ENCODE results near the gene ARRDC5.
"Not testable (repeated sequence)": the region's sequence is repeated elsewhere in the genome, so short reads cannot be mapped to it uniquely, and the experiment has no call there.

Gene ARRDC5

GRCh38 chr19:4892962-4893361 is 9.7 kb downstream of the ARRDC5 start:
- H3K4me3 Mint-ChIP-seq: not testable (repeated sequence)

GRCh38 chr19:4891066-4891465 is 11.6 kb downstream of the ARRDC5 start:
- Mint-ChIP-seq H3K4me3 (no peak overlapping the region), H3K27ac (no peak overlapping the region), H3K4me1 (no peaks in the 10 kb centered on the region), H3K27me3 (no peaks in the 10 kb centered on the region), H3K36me3 (peaks cover 3% of the 10 kb centered on the region), H3K9me3 (no peaks in the 10 kb centered on the region)

More at GRCh38 chr19:4892962-4893361, 9.7 kb downstream of the ARRDC5 start:
- not testable (repeated sequence) for H3K36me3 Mint-ChIP-seq, H3K9me3 Mint-ChIP-seq, H3K4me1 Mint-ChIP-seq, H3K27me3 Mint-ChIP-seq, H3K27ac Mint-ChIP-seq

- Mint-ChIP-seq H3K4me1 (no peaks in the 10 kb centered on the region), H3K36me3 (peaks cover 3% of the 10 kb centered on the region), H3K4me3 (no peak overlapping the region), H3K27me3 (no peaks in the 10 kb centered on the region), H3K27ac (no peak overlapping the region), H3K9me3 (no peaks in the 10 kb centered on the region)
Measured at GRCh38 chr19:4889034-4889815, 13.5 kb downstream of the ARRDC5 start.

DNA sequence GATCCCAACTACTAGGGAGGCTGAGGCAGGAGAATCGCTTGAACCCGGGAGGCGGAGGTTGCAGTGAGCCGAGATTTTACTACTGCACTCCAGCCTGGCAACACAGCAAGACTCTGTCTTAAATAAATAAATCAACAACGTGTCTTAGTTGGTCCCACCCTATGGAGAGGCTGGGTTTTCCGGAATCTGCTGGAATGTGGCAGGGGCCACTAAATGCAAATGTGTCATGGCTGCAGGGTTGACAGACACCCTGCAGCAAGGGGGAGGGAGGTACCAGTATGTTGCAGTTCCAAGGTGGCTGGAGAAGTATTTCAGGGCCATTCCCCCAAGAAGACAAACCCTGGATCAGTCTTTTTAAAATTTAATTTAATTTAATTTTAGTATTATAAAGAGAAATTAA is 14.9 kb downstream of the ARRDC5 start:
- not testable (repeated sequence) for H3K27me3 Mint-ChIP-seq, H3K36me3 Mint-ChIP-seq, H3K9me3 Mint-ChIP-seq, H3K27ac Mint-ChIP-seq, H3K4me3 Mint-ChIP-seq, H3K4me1 Mint-ChIP-seq

GRCh38 chr19:4884993-4885392 is 17.7 kb downstream of the ARRDC5 start:
- H3K9me3 Mint-ChIP-seq, H3K27ac Mint-ChIP-seq, H3K4me3 Mint-ChIP-seq, H3K36me3 Mint-ChIP-seq, H3K4me1 Mint-ChIP-seq, H3K27me3 Mint-ChIP-seq: not testable (repeated sequence)

- not testable (repeated sequence) for H3K4me1 Mint-ChIP-seq, H3K36me3 Mint-ChIP-seq, H3K9me3 Mint-ChIP-seq, H3K27me3 Mint-ChIP-seq, H3K27ac Mint-ChIP-seq, H3K4me3 Mint-ChIP-seq
Measured at GRCh38 chr19:4882874-4883273, 19.8 kb downstream of the ARRDC5 start.

DNA sequence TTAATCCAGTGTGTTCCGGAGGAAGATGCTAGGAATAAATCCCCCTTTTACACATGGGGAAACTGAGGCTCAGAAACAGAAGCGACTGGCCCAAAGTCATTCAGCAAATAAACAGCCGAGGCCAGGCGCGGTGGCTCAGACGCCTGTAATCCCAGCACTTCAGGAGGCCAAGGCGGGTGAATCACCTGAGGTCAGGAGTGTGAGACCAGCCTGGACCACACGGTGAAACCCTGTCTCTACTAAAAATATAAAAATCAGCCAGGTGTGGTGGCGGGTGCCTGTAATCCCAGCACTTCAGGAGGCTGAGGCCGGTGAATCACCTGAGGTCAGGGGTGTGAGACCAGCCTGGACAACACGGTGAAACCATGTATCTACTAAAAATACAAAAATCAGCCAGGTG is 23.7 kb downstream of the ARRDC5 start:
- no peak overlapping the region for H3K4me3 Mint-ChIP-seq
- no peaks in the 10 kb centered on the region for H3K36me3 Mint-ChIP-seq
- H3K27me3 Mint-ChIP-seq: no peaks in the 10 kb centered on the region
- H3K4me1 Mint-ChIP-seq: peaks cover 6% of the 10 kb centered on the region
- no peaks in the 10 kb centered on the region for H3K9me3 Mint-ChIP-seq
- no peak overlapping the region for H3K27ac Mint-ChIP-seq

DNA sequence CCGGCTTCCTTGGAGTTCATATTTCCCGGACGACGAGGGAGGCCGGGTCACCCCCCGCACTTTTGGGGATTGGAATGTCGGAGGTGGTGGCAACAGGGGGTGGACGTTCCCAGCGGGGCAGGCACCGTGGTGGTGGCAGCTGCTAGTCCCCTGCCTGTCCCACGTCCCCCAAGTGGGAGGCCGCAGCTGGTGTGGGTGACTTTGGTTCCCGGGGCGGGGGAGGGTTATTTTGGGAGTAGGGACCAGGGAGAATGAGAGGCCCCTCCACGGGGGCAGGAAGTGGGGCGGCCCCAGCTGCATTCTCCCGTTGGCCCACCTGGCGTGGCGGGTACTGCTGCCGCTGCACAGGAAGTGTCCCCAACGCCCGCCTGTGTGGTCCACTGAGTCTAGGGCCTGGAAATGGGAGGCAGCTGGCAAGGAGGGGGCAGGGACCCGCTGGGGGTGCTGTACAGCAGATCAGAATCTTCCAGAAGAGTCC is 24.2 kb downstream of the ARRDC5 start:
- Mint-ChIP-seq H3K36me3 (no peaks in the 10 kb centered on the region), H3K9me3 (no peaks in the 10 kb centered on the region), H3K4me3 (no peak overlapping the region), H3K27ac (no peak overlapping the region), H3K27me3 (peaks cover 4% of the 10 kb centered on the region), H3K4me1 (peaks cover 6% of the 10 kb centered on the region)

DNA sequence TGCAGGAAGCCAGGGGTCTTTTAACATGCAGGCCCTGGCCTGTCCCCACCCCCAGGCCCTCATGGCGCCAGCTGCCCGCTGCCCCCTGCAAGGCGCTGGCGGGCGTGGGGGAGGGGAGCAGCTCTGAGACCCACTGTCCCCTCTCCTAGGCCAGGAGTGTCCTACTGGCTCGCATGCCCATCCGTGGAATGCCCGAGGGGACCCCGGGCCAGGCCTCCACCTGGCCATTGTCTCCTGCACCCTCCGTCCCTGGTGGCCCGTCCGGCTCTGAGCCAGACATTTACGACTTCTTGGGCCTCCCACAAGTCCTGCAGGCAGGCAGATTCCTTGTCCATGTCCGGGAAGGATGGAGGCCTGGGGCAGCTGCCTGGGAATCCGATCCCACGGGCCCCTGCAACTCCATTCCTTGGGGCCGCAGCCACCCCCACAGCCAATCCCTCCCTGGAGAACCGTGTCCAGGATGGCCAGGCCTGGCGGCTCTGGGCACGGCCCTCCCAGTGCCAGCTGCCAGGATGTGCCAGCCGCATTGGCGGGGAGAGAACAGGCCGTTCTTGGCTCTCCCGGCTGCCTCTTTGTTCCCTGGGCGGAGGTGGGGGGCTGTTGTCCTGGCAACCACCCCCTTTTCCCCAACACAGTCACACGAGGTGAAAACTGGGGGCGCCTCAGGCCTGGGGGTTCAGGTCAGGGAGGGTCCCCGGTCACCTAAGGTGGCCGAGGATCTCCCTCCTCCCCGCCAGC is 24.8 kb downstream of the ARRDC5 start:
- H3K9me3 Mint-ChIP-seq: no peaks in the 10 kb centered on the region
- H3K4me3 Mint-ChIP-seq: no peak overlapping the region
- no peak overlapping the region for H3K27ac Mint-ChIP-seq
- no peaks in the 10 kb centered on the region for H3K36me3 Mint-ChIP-seq
- H3K27me3 Mint-ChIP-seq: peaks cover 4% of the 10 kb centered on the region
- H3K4me1 Mint-ChIP-seq: peaks cover 6% of the 10 kb centered on the region

GRCh38 chr19:4873930-4874329 is 28.8 kb downstream of the ARRDC5 start:
- H3K4me3 Mint-ChIP-seq: no peak overlapping the region
- peaks cover 15% of the 10 kb centered on the region for H3K4me1 Mint-ChIP-seq
- peak overlapping the region; percentile 46 for H3K27ac Mint-ChIP-seq
- no peaks in the 10 kb centered on the region for H3K36me3 Mint-ChIP-seq
- H3K27me3 Mint-ChIP-seq: peaks cover 4% of the 10 kb centered on the region
- no peaks in the 10 kb centered on the region for H3K9me3 Mint-ChIP-seq

GRCh38 chr19:4871711-4872110 is 31.0 kb downstream of the ARRDC5 start:
- H3K27me3 Mint-ChIP-seq: peaks cover 4% of the 10 kb centered on the region
- H3K4me3 Mint-ChIP-seq: no peak overlapping the region
- no peak overlapping the region for H3K27ac Mint-ChIP-seq
- peaks cover 9% of the 10 kb centered on the region for H3K4me1 Mint-ChIP-seq
- no peaks in the 10 kb centered on the region for H3K36me3 Mint-ChIP-seq
- H3K9me3 Mint-ChIP-seq: no peaks in the 10 kb centered on the region

DNA sequence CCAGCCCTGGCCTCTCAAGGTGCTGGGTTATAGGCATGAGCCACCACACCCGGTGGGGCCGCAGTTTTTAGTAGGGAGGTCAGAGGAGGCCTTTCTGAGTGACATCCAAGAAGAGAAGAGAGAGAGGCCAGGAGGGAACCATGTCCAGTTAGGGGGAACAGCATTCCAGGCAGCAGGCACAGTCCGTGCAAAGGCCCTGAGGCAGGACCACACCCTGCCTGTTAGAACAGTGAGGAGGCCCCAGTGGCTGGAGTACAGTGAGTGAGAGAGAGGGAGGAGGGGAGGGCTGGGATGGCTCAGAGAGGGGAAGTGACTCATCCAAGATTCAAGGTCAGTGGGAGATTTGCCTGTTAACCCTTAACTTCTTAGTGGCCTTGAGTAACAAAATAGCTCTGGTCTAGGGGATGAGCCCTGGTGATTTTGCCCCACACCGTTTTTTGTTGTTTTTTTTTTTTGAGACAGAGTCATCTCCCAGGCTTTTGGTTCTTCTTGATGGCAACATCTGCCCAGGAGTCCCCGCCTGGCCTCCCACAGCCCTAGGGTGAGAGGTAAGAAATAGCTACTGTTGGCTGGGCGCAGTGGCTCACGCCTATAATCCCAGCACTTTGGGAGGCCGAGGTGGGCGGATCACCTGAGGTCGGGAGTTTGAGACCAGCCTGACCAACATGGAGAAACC is 32.5 kb downstream of the ARRDC5 start:
- H3K36me3 Mint-ChIP-seq: no peaks in the 10 kb centered on the region
- peaks cover 4% of the 10 kb centered on the region for H3K27me3 Mint-ChIP-seq
- H3K4me3 Mint-ChIP-seq: no peak overlapping the region
- H3K27ac Mint-ChIP-seq: no peak overlapping the region
- H3K4me1 Mint-ChIP-seq: peaks cover 14% of the 10 kb centered on the region
- H3K9me3 Mint-ChIP-seq: no peaks in the 10 kb centered on the region

DNA sequence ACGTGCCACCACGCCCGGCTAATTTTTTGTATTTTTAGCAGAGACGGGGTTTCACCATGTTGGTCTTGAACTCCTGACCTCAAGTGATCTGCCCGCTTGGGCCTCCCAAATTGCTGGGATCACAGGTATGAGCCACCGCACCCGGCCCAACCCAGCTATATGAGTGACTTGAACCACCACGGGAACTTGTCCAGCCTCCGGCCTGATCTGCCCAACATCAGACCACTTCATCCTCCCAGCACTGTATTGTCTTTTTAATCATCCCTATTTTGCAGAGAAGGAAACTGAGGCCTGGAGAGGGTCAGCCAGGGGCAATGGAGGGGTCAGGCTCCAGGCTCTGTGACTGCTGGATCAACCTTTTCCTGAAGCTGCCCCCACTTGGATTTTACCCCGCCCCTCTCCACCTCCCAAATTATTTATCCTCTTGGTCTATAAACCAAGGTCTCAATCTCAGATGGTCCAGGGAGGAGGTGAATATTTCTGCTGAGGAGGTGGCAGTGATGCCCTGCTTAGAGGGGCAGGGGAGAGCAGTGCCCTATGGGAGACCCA is 34.3 kb downstream of the ARRDC5 start:
- Mint-ChIP-seq H3K27ac (no peak overlapping the region), H3K27me3 (no peaks in the 10 kb centered on the region), H3K4me3 (peak overlapping the region; percentile 81), H3K36me3 (no peaks in the 10 kb centered on the region), H3K4me1 (peaks cover 14% of the 10 kb centered on the region), H3K9me3 (no peaks in the 10 kb centered on the region)

GRCh38 chr19:4867534-4868285 is 35.0 kb downstream of the ARRDC5 start, which contains the start of gene PLIN3:
Gene PLIN3, minus strand, starts transcription at chr19:4867667. Its CDS starts 6,273 bp downstream, at chr19:4861394.
- no peaks in the 10 kb centered on the region for H3K27me3 Mint-ChIP-seq
- H3K9me3 Mint-ChIP-seq: no peaks in the 10 kb centered on the region
- peaks cover 13% of the 10 kb centered on the region for H3K4me1 Mint-ChIP-seq
- H3K36me3 Mint-ChIP-seq: no peaks in the 10 kb centered on the region
- peak within 1 kb of the TSS; percentile 81 for H3K4me3 Mint-ChIP-seq
- H3K27ac Mint-ChIP-seq: peak within 1 kb of the TSS; percentile 68

Data from activated naive CD4-positive, alpha-beta T cell treated with anti-CD3 and anti-CD28 coated beads, Interleukin-2, amount 50 U/mL, for 24 hours (primary cell).